Lower leg skin (tissue), 3 donors: ENCODE results near the gene HIGD1C.

Experiments used
- POLR2A ChIP-seq, 2 donors: fragments of 450-650 bp; IDR thresholded peaks; one replicate each; pipeline ENCODE4 v1.6.1; 2016 to 2017; ENCODE audit warnings: antibody characterized with exemption in 2 of 2, mild to moderate bottlenecking in 1 of 2, moderate library complexity in 1 of 2
- TF ChIP-seq, protein P1 (sequence below), 3 donors: fragments of 450-650 bp; IDR thresholded peaks; one replicate each; pipeline ENCODE4 v1.5.1; 2016; ENCODE audit warnings: antibody characterized with exemption in 3 of 3, mild to moderate bottlenecking in 3 of 3, moderate library complexity in 2 of 3

DNA sequence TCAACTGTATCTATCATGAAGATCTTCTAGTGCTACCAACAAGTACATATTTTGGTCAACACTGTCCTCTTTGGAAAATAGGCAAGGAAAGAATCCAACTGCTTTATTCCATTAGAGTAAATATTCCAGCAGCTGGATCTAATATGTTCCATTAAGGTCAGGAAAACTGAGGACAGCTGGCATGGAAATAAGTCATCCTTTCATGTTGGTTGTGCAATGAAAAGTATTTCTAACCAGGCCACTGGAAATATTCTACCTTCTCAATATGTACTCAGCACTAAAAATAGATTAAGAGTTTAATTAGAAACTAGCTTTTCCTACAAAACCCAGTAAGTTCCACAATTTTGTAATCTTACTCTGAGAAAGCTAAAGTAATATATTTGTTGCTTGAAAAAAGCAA lies 19.6 kb downstream of the HIGD1C start:
- no peak for TF ChIP-seq POLR2A (IDR thresholded peaks at IDR 0.05)
- TF ChIP-seq, protein P1, sequence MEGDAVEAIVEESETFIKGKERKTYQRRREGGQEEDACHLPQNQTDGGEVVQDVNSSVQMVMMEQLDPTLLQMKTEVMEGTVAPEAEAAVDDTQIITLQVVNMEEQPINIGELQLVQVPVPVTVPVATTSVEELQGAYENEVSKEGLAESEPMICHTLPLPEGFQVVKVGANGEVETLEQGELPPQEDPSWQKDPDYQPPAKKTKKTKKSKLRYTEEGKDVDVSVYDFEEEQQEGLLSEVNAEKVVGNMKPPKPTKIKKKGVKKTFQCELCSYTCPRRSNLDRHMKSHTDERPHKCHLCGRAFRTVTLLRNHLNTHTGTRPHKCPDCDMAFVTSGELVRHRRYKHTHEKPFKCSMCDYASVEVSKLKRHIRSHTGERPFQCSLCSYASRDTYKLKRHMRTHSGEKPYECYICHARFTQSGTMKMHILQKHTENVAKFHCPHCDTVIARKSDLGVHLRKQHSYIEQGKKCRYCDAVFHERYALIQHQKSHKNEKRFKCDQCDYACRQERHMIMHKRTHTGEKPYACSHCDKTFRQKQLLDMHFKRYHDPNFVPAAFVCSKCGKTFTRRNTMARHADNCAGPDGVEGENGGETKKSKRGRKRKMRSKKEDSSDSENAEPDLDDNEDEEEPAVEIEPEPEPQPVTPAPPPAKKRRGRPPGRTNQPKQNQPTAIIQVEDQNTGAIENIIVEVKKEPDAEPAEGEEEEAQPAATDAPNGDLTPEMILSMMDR (IDR thresholded peaks at IDR 0.05), result no peak
